Measurements from ENCODE around the gene ADH1C.
"Not testable (repeated sequence)": the region's sequence is repeated elsewhere in the genome, so short reads cannot be mapped to it uniquely, and the experiment has no call there.

The ADH1C gene

GRCh38 chr4:99356992-99357391, 4.4 kb upstream of the ADH1C start:
- no peak for DNase-seq

DNA sequence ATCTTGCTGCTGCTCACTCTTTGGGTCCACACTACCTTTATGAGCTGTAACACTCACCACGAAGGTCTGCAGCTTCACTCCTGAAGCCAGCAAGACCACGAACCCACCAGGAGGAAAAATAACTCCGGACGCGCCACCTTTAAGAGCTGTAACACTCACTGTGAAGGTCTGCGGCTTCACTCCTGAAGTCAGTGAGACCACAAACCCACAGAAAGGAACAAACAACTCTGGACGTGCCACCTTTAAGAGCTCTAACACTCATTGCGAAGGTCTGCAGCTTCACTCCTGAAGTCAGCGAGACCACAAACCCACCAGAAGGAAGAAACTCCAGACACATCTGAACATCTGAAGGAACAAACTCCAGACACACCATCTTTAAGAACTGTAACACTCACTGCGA, 3.6 kb upstream of the ADH1C start:
- DNase-seq, result not testable (repeated sequence)

DNA sequence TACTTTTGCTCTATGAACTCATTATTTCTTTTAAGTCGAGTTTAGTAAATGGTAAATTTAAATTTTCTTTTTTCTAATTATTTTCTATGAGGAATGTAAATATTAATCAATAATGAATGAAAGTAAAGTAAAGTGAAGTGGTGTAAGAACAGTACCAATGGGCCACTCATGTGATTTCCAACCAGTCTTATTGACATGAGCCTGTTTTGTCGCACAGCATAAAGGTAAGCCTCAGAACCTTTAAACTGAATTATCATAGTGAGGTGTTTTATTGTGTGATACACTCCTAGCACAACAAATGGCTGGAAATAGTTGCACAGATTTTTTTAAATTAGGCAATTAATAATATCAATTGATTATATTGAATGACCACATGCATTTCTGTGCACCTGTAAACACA, 1.1 kb downstream of the ADH1C start:
- no peak for DNase-seq

- DNase-seq, result no peak
Measured at GRCh38 chr4:99349338-99349737, 3.2 kb downstream of the ADH1C start.

- not testable (repeated sequence) for DNase-seq
Measured at GRCh38 chr4:99342624-99343023, 9.9 kb downstream of the ADH1C start.

DNA sequence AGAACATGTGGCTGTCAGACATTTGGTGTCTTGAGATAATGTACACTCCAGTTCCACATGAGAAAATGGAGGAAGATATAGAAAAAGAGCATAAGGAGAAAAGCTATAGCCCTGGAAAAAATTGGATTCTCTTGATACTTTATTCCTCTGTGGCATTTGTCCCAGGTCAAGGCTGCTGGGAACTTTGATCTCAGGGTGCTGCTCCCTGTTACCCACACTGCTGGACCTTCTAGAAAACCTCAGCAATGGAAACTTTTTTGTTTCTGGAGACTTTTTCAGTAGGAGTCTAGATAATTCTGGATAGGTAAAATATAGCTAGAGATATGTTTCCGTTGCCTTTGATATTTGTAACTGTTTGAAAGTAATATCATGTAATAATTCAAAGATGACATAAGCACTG, 11.1 kb downstream of the ADH1C start:
- DNase-seq, result no peak

DNA sequence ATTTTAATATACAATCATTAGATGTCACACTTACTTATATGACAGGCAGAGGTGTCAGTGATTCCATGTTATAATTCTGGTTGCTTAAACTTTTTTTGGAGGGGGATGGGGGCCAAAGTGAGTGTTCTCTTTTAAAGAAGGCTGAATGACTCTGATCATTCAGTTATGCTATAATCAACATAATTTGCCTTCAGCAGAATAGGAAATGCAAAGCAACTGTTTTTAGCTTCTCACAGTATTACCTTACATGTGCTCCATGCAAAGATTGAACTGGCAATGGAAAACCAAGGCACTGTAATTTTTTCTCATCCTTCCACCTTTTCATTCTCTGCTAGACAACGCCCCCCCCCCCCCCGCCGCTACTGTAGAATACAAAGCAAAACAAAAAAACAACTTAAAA, 13.4 kb downstream of the ADH1C start:
- no peak for DNase-seq

- DNase-seq, result no peak
Measured at GRCh38 chr4:99336553-99336952, 16.0 kb downstream of the ADH1C start.

DNA sequence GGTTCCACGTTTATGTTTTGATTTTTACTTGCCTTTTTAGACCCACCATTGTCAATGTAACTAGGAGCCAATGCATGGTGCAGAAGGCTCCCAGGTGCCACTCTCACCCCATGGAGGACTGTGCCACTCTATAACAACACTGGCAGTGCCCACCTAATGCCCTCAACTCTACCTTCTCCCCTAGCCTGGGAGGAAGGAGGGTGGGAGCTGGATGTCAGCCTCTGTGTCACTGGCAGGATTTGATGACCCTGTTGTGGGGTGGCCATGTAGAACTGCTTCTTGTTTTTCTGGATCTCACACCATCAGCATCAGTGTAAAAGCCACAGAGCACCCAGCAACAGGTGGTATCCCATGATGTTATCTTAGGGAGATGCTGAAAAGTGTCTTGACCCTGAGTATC, 17.7 kb downstream of the ADH1C start:
- no peak for DNase-seq

GRCh38 chr4:99330648-99331047, 21.9 kb downstream of the ADH1C start:
- DNase-seq, result no peak

- DNase-seq, result no peak
Measured at GRCh38 chr4:99329876-99330275, 22.7 kb downstream of the ADH1C start.

- DNase-seq, result no peak
Measured at GRCh38 chr4:99324979-99325378, 27.6 kb downstream of the ADH1C start.

GRCh38 chr4:99324361-99324760, 28.2 kb downstream of the ADH1C start:
- DNase-seq, result no peak

DNA sequence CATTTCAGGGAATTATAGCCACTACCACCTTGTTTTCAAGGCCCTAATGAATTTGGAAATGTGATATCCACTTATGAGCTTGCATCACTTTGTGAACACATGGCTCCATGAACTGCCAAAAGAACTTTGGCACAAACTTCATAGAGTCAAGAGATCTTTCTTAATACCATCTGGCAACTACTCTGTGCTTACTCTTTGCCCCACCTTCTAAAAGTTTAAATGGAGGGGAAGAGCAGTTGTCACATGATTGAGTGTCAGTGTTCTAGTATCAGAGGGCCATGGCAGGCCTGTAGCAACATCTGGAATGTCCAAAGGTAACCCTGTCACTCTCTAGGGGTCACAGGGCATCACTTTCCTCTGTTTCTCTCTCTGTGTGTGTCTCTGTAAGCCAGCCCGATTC, 28.8 kb downstream of the ADH1C start:
- DNase-seq, result no peak

DNA sequence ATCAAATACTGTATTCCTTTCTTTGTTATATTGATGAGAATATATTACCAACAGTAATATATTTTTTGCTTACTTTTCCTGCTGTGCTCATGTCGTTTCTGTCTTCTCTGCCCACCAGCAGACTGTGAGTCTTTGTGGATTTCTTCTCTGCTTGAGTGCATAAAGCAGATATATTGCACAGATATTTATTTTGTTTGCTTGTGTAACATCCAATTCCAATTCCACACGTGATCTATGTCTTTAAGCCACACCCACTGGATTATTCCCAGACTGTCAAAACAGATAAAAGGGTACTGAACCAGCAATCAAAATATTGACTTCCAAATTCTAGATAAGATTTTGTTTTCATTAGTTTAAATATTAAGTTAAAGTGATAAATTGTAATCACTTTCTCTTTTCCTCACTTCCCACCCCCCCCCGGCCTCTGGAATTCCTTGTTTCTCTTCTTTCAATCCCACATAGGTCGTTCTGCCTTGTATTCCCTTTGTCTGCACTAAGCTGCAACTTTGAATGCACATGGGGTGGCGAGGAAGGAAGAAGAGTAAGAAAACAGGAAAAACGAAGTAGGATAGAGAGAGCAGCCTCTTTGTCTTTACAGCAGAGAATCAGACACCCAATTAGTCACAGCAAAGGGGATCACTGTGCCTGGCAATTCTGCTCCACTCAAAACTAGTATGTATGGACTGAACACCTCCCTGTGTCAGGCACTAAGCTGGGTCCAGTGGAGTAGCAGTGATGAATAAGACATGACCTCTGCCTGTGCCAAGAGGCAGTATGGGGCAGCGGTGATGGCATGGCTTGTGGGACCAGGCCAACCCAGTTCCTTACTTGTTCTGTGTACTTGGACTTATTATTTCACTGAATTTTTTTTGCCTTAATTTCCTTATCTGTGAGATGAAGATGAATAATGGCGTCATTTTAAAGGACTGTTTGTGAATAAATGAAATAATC, 31.0 kb downstream of the ADH1C start, which contains the start of gene ADH1B:
TSS of gene ADH1B (minus strand) at position 161 of the 951 bp plus-strand sequence. CDS start at position 91, 70 bp downstream.
- DNase-seq, result no peak

DNA sequence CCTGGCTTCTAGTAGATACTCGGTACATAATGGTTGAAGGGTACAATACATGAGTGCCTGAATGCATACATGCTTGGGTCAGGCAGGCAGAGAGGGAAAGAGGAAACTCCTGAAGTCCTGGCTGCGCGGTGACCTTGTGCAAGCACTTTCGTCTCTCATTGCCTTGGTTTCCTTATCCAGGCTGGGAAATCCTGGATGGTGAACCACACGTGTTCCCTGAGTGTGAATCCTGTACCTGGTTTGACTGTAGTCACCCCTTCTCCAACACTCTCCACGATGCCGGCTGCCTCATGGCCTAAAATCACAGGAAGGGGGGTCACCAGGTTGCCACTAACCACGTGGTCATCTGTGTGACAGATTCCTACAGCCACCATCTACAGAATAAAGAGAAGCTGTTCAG, 34.7 kb downstream of the ADH1C start:
- DNase-seq, result not testable (repeated sequence)

DNA sequence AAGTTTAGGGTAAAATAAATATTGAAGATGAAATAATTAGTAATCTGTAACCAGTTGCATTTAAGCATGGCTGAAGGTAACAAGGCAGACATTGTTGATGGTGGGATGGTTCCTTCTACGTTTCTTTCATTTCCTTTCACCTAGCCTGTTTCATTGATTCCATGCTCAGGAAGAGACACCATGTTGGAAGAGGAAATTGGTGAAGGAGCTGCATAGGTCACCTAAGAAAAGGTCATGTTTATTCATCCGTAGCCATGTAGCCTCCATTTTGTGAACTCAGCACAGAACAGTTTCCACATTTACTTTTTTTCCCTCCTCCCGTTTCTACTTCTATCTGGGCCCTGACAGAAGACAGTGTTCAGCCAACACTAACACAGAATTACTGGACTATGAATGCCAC, 35.2 kb downstream of the ADH1C start:
- DNase-seq, result no peak

DNA sequence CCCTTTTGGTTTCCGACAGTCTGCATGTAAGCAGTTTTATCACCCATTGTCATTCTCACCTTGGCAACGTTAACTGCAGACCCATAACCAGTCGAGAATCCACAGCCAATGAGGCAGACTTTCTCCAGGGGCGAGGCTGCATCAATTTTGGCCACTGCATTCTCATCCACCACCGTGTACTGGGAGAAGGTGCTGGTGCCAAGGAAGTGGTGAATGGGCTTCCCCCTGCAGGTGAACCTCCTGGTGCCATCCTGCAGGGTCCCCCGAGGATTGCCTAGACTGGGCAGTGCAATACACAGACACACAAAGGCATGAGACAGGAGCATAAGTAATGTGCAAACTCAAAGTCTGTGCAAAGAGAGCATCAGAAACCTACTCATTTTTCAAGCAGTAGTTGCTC, 36.7 kb downstream of the ADH1C start:
- DNase-seq, result no peak

DNA sequence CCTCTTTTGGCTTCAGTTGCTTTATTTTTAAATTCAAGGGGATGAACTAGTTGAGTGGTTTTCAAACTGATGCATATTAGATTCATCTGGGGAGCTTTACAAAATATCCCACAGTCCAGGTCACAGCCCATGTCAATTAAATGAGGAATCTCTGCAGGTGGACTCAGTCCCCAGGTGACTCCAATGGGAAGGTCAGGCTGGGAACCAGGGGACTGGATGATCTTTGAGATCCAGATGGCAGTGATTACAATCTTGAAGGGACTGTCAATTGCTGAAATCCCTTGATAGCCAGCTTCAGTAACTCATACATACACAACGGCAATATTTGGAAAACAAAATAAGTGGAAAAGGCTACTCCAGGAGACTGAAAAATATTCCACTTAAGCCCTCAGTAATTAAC, 38.3 kb downstream of the ADH1C start:
- no peak for DNase-seq

DNA sequence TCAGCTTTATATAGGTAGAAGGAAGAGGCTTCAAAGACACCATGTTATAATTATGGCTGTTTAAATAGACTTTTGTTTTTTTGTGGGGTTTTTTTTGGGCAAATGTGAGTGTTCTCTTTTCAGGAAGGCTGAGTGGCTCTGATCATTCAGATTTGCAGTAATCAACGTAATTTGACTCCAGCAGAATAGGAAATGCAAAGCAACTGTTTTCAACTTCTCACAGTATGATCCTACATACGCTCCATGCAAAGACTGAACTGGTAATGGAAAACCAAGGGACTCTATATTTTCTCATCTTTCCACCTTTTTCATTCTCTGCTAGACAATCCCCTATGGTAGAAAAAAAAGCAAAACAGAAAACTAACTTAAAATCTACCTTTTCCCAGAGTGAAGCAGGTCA, 42.2 kb downstream of the ADH1C start:
- DNase-seq, result no peak

GRCh38 chr4:99305638-99306400, 46.7 kb downstream of the ADH1C start:
- no peak for DNase-seq

- DNase-seq, result no peak
Measured at GRCh38 chr4:99301376-99302164, 51.0 kb downstream of the ADH1C start.

DNA sequence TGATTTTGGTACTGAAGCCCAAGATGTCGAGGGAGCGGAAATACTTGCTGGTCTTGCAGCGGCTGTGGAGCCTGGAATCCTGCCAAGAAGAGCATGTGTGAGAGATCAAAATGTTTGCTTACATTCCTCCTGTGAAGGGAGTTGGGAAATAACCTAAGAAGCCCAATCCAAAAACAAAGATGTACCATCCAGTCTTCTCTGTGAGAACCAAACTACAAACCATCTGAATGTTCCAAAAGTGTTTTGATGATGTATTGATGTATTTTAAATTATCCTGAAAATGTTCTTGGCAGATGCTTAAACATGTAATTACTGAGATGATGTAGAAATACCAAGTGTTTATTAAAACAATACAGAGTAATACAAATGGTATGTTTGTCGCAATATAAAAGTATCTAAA, 51.6 kb downstream of the ADH1C start:
- no peak for DNase-seq

Measured in DMS153 (cell line).